ENCODE measurements around the gene TSEN54.

DNA sequence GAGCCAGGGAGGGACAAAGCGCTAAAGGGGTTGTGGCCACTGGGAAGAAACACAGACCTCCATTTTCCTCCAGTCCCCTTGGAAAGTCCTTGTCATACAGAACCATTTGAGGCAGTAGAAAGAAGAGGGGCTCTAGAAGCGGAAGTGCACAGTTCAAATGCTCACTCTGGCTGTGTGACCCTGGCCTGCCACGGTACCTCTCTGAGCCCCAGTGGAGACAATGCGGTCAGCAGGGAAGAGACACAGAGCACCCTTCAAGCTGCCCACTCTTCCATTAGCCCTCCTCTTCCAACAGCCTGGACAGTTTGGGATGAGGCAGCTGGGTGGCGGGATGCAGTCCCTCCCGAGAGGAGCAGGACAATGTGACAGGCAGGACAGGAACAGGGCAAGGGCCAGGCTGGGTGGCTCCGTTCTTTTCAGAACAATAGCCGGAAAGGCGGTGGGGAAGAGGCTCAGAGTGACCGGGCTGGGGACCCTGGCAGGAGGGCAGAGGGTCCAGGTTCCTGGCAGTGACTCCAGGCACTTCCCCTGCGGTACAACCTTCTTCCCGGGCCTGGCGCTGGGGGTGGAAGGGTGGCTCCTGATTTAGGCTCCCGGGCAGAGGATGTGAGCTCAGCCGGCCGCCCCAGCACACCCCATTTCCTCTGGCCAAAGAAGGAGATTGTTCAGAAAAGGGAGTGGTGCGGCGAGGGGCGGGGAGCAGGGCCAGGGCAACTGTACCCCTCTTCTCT, 6.6 kb upstream of the TSEN54 start:
- TF ChIP-seq EZH2 (optimal IDR thresholded peaks at IDR 0.05; ENCODE audit: low read depth, low read length): no peak
- TF ChIP-seq, protein P1, sequence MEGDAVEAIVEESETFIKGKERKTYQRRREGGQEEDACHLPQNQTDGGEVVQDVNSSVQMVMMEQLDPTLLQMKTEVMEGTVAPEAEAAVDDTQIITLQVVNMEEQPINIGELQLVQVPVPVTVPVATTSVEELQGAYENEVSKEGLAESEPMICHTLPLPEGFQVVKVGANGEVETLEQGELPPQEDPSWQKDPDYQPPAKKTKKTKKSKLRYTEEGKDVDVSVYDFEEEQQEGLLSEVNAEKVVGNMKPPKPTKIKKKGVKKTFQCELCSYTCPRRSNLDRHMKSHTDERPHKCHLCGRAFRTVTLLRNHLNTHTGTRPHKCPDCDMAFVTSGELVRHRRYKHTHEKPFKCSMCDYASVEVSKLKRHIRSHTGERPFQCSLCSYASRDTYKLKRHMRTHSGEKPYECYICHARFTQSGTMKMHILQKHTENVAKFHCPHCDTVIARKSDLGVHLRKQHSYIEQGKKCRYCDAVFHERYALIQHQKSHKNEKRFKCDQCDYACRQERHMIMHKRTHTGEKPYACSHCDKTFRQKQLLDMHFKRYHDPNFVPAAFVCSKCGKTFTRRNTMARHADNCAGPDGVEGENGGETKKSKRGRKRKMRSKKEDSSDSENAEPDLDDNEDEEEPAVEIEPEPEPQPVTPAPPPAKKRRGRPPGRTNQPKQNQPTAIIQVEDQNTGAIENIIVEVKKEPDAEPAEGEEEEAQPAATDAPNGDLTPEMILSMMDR (IDR thresholded peaks at IDR 0.05; ENCODE audit: low read length): no peak
- no peak for TF ChIP-seq EZH2phosphoT487 (IDR thresholded peaks at IDR 0.05; ENCODE audit: low read length)

Data from MM.1S (cell line).